Measurements from ENCODE around the gene EPHA6. TPM values are rescaled to one million over a fixed set of nuclear protein-coding genes. Genes with fewer than 3 reads are reported as not detected.
"Not testable (repeated sequence)": the region's sequence is repeated elsewhere in the genome, so short reads cannot be mapped to it uniquely, and the experiment has no call there.

EPHA6 gene
- total and polyA plus RNA-seq, 7 experiments from 2014 or later, result not detected

GRCh38 chr3:97479740-97480139 lies 665.3 kb downstream of the EPHA6 start:
- H3K9me3 Mint-ChIP-seq, result peaks cover 0 to 5% (median 0%) of the 10 kb centered on the region in 11 donors
- H3K27me3 Mint-ChIP-seq, result no peaks in the 10 kb centered on the region
- ATAC-seq (no peak), DNase-seq (no peak)
- H3K4me1 ChIP-seq (ENCODE audit: control insufficient read depth in 2 of 2, insufficient read depth in 2 of 2, low read length in 2 of 2), result no peaks in the 10 kb centered on the region
- H3K36me3 Mint-ChIP-seq, result no peaks in the 10 kb centered on the region
- no peaks in the 10 kb centered on the region for H3K4me1 Mint-ChIP-seq
- no peak overlapping the region for H3K27ac ChIP-seq (ENCODE audit: low read depth, low read length)
- CTCF ChIA-PET, result no interaction called here
- intact Hi-C loops (cut with micrococcal nuclease), result no loop called here
- no peak overlapping the region for H3K4me3 Mint-ChIP-seq
- no peaks in the 10 kb centered on the region for H3K36me3 ChIP-seq (ENCODE audit: control insufficient read depth in 2 of 3, insufficient read depth in 3 of 3, low read length in 3 of 3)
- no peaks in the 10 kb centered on the region for H3K27me3 ChIP-seq (ENCODE audit: control insufficient read depth in 2 of 2, insufficient read depth in 2 of 2, low read length in 2 of 2)
- H3K4me3 ChIP-seq (ENCODE audit: low read length), result no peak overlapping the region
- H3K9me3 ChIP-seq (ENCODE audit: control insufficient read depth in 2 of 3, low read length in 3 of 3), result no peaks in the 10 kb centered on the region
- no peak overlapping the region for H3K27ac Mint-ChIP-seq
- POLR2A ChIA-PET, result no interaction called here

- ATAC-seq; H3K27me3 ChIP-seq (ENCODE audit: control insufficient read depth in 2 of 2, insufficient read depth in 2 of 2, low read length in 2 of 2); H3K4me3 ChIP-seq (ENCODE audit: low read length); H3K4me1 ChIP-seq (ENCODE audit: control insufficient read depth in 2 of 2, insufficient read depth in 2 of 2, low read length in 2 of 2); H3K27me3 Mint-ChIP-seq; H3K4me3 Mint-ChIP-seq; H3K27ac Mint-ChIP-seq; H3K9me3 Mint-ChIP-seq; H3K36me3 Mint-ChIP-seq; H3K4me1 Mint-ChIP-seq; DNase-seq; H3K9me3 ChIP-seq (ENCODE audit: control insufficient read depth in 2 of 3, low read length in 3 of 3); H3K36me3 ChIP-seq (ENCODE audit: control insufficient read depth in 2 of 3, insufficient read depth in 3 of 3, low read length in 3 of 3); intact Hi-C loops (cut with micrococcal nuclease); CTCF ChIA-PET; POLR2A ChIA-PET; H3K27ac ChIP-seq (ENCODE audit: low read depth, low read length): not testable (repeated sequence)
Observed at GRCh38 chr3:97480696-97481289, 666.4 kb downstream of the EPHA6 start.

- H3K4me3 ChIP-seq (ENCODE audit: low read length), result no peak overlapping the region
- H3K27me3 ChIP-seq (ENCODE audit: control insufficient read depth in 2 of 2, insufficient read depth in 2 of 2, low read length in 2 of 2), result no peaks in the 10 kb centered on the region
- POLR2A ChIA-PET, result no interaction called here
- Mint-ChIP-seq H3K36me3 (no peaks in the 10 kb centered on the region), H3K9me3 (peaks cover 0 to 5% (median 0%) of the 10 kb centered on the region in 11 donors), H3K4me1 (no peaks in the 10 kb centered on the region), H3K27me3 (no peaks in the 10 kb centered on the region), H3K4me3 (no peak overlapping the region), H3K27ac (no peak overlapping the region)
- intact Hi-C loops (cut with micrococcal nuclease), result no loop called here
- CTCF ChIA-PET, result no interaction called here
- ATAC-seq, result no peak
- DNase-seq, result no peak
- H3K27ac ChIP-seq (ENCODE audit: low read depth, low read length), result no peak overlapping the region
- H3K9me3 ChIP-seq (ENCODE audit: control insufficient read depth in 2 of 3, low read length in 3 of 3), result no peaks in the 10 kb centered on the region
- H3K4me1 ChIP-seq (ENCODE audit: control insufficient read depth in 2 of 2, insufficient read depth in 2 of 2, low read length in 2 of 2), result no peaks in the 10 kb centered on the region
- H3K36me3 ChIP-seq (ENCODE audit: control insufficient read depth in 2 of 3, insufficient read depth in 3 of 3, low read length in 3 of 3), result no peaks in the 10 kb centered on the region
Observed at GRCh38 chr3:97481416-97481815, 667.0 kb downstream of the EPHA6 start.

GRCh38 chr3:97485206-97485605 lies 670.8 kb downstream of the EPHA6 start:
- H3K36me3 Mint-ChIP-seq, result no peaks in the 10 kb centered on the region
- ChIA-PET POLR2A (interaction anchor here (0.6 kb wide), 1 partner anchor 8 kb away, joined by 3 read pairs; no protein-coding TSS in a partner anchor), CTCF (no interaction called here)
- H3K27ac ChIP-seq (ENCODE audit: low read depth, low read length), result no peak overlapping the region
- H3K9me3 Mint-ChIP-seq, result peaks cover 0 to 5% (median 0%) of the 10 kb centered on the region in 11 donors
- no peak overlapping the region for H3K4me3 Mint-ChIP-seq
- no peak for DNase-seq
- ATAC-seq, result no peak
- no peaks in the 10 kb centered on the region for H3K27me3 Mint-ChIP-seq
- no peaks in the 10 kb centered on the region for H3K9me3 ChIP-seq (ENCODE audit: control insufficient read depth in 2 of 3, low read length in 3 of 3)
- no peaks in the 10 kb centered on the region for H3K36me3 ChIP-seq (ENCODE audit: control insufficient read depth in 2 of 3, insufficient read depth in 3 of 3, low read length in 3 of 3)
- H3K4me1 ChIP-seq (ENCODE audit: control insufficient read depth in 2 of 2, insufficient read depth in 2 of 2, low read length in 2 of 2), result no peaks in the 10 kb centered on the region
- H3K4me3 ChIP-seq (ENCODE audit: low read length), result no peak overlapping the region
- intact Hi-C loops (cut with micrococcal nuclease), result no loop called here
- no peak overlapping the region for H3K27ac Mint-ChIP-seq
- no peaks in the 10 kb centered on the region for H3K4me1 Mint-ChIP-seq
- H3K27me3 ChIP-seq (ENCODE audit: control insufficient read depth in 2 of 2, insufficient read depth in 2 of 2, low read length in 2 of 2), result no peaks in the 10 kb centered on the region

GRCh38 chr3:97487587-97487986 lies 673.2 kb downstream of the EPHA6 start:
- Mint-ChIP-seq H3K4me3 (no peak overlapping the region), H3K36me3 (no peaks in the 10 kb centered on the region), H3K27ac (no peak overlapping the region), H3K27me3 (no peaks in the 10 kb centered on the region), H3K9me3 (peaks cover 0 to 3% (median 0%) of the 10 kb centered on the region in 11 donors), H3K4me1 (no peaks in the 10 kb centered on the region)
- no peak for ATAC-seq
- DNase-seq, result no peak
- H3K36me3 ChIP-seq (ENCODE audit: control insufficient read depth in 2 of 3, insufficient read depth in 3 of 3, low read length in 3 of 3), result no peaks in the 10 kb centered on the region
- POLR2A ChIA-PET, result no interaction called here
- no peaks in the 10 kb centered on the region for H3K9me3 ChIP-seq (ENCODE audit: control insufficient read depth in 2 of 3, low read length in 3 of 3)
- H3K27ac ChIP-seq (ENCODE audit: low read depth, low read length), result no peak overlapping the region
- H3K27me3 ChIP-seq (ENCODE audit: control insufficient read depth in 2 of 2, insufficient read depth in 2 of 2, low read length in 2 of 2), result no peaks in the 10 kb centered on the region
- intact Hi-C loops (cut with micrococcal nuclease), result no loop called here
- no peak overlapping the region for H3K4me3 ChIP-seq (ENCODE audit: low read length)
- H3K4me1 ChIP-seq (ENCODE audit: control insufficient read depth in 2 of 2, insufficient read depth in 2 of 2, low read length in 2 of 2), result no peaks in the 10 kb centered on the region
- CTCF ChIA-PET, result no interaction called here

GRCh38 chr3:97488741-97489140 lies 674.3 kb downstream of the EPHA6 start:
- Histone ChIP-seq H3K27ac (ENCODE audit: low read depth, low read length) (no peak overlapping the region), H3K4me3 (ENCODE audit: low read length) (no peak overlapping the region), H3K9me3 (ENCODE audit: control insufficient read depth in 2 of 3, low read length in 3 of 3) (no peaks in the 10 kb centered on the region), H3K4me1 (ENCODE audit: control insufficient read depth in 2 of 2, insufficient read depth in 2 of 2, low read length in 2 of 2) (no peaks in the 10 kb centered on the region), H3K27me3 (ENCODE audit: control insufficient read depth in 2 of 2, insufficient read depth in 2 of 2, low read length in 2 of 2) (no peaks in the 10 kb centered on the region), H3K36me3 (ENCODE audit: control insufficient read depth in 2 of 3, insufficient read depth in 3 of 3, low read length in 3 of 3) (no peaks in the 10 kb centered on the region)
- intact Hi-C loops (cut with micrococcal nuclease), result no loop called here
- Mint-ChIP-seq H3K27ac (no peak overlapping the region), H3K27me3 (no peaks in the 10 kb centered on the region), H3K9me3 (peaks cover 0 to 1% (median 0%) of the 10 kb centered on the region in 11 donors), H3K4me1 (no peaks in the 10 kb centered on the region), H3K36me3 (no peaks in the 10 kb centered on the region), H3K4me3 (no peak overlapping the region)
- CTCF ChIA-PET, result no interaction called here
- POLR2A ChIA-PET, result no interaction called here
- ATAC-seq (no peak), DNase-seq (no peak)

- Mint-ChIP-seq H3K36me3 (no peaks in the 10 kb centered on the region), H3K27ac (no peak overlapping the region), H3K4me1 (no peaks in the 10 kb centered on the region), H3K9me3 (peaks cover 0 to 10% (median 2%) of the 10 kb centered on the region in 11 donors), H3K4me3 (no peak overlapping the region), H3K27me3 (no peaks in the 10 kb centered on the region)
- POLR2A ChIA-PET, result no interaction called here
- CTCF ChIA-PET, result no interaction called here
- no peak for ATAC-seq
- no peak overlapping the region for H3K4me3 ChIP-seq (ENCODE audit: low read length)
- no peaks in the 10 kb centered on the region for H3K9me3 ChIP-seq (ENCODE audit: control insufficient read depth in 2 of 3, low read length in 3 of 3)
- H3K36me3 ChIP-seq (ENCODE audit: control insufficient read depth in 2 of 3, insufficient read depth in 3 of 3, low read length in 3 of 3), result no peaks in the 10 kb centered on the region
- no peaks in the 10 kb centered on the region for H3K27me3 ChIP-seq (ENCODE audit: control insufficient read depth in 2 of 2, insufficient read depth in 2 of 2, low read length in 2 of 2)
- no peaks in the 10 kb centered on the region for H3K4me1 ChIP-seq (ENCODE audit: control insufficient read depth in 2 of 2, insufficient read depth in 2 of 2, low read length in 2 of 2)
- intact Hi-C loops (cut with micrococcal nuclease), result no loop called here
- no peak overlapping the region for H3K27ac ChIP-seq (ENCODE audit: low read depth, low read length)
- no peak for DNase-seq
Observed at GRCh38 chr3:97495896-97496295, 681.5 kb downstream of the EPHA6 start.

Data from naive thymus-derived CD4-positive, alpha-beta T cell (primary cell).